ENCODE data around the gene BBOX1.
A peak's percentile ranks its signal among the peaks of the same experiment; 100 is the strongest.
"Not testable (repeated sequence)": the region's sequence is repeated elsewhere in the genome, so short reads cannot be mapped to it uniquely, and the experiment has no call there.

The BBOX1 gene

DNA sequence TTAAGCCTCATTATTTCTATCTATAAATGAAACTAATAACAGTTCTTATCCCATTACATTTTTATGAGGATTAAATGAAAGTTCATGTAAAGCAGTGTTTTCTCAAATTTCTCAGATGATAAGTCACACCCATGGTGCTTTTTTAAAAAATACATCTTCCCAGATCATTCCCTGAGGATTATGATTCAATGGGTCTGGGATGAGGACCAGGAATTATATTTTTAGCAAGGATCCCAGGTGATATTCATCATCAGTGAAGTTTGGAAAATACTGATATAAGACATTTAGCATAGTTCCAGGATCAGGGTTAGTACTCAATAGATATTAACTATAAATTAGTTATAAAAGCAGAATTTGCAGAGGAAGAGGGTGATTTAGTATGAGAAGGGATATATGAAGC lies 89.1 kb downstream of the BBOX1 start:
- TF ChIP-seq CTCF (conservative IDR thresholded peaks at IDR 0.05), result no peak
- peak overlapping the region; percentile 13; the same call in 1 of the 2 replicates for H3K27ac ChIP-seq

DNA sequence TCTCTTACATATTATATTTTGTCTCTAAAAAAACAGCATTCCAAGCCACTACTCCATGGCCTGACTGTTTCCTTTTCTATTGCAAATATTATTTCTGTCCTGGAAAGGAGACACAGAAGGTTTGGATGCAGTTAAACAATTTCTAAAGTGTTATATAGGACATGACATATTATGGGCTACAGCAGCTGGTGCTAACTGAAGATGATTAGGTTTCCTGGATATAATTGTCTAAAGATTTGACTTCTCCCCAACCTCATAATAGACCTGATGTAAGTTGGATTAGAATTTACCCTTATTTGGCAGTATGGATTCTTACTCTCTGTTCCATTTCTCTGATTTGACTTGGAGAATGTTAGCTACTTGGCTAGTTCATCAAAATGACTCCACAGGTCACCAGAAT lies 90.2 kb downstream of the BBOX1 start:
- no peak for TF ChIP-seq CTCF (conservative IDR thresholded peaks at IDR 0.05)
- H3K27ac ChIP-seq, result no peak overlapping the region

DNA sequence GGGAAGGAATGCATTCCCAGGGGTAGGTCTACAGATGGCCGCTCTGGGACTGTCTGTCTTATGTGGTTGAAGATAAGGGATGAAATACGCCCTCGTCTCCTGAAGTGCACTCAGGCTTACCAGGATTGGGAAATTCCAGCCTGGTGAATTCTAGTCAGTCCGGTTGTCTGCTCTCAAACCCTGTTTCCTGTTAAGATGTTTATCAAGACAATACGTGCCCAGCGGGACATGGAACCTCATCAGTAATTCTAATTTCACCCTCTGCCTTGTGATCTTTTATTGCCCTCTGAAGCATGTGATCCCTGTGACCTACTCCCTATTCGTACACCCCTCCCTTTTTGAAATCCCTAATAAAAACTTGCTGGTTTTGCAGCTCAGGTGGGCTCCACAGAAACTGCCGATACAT lies 95.3 kb downstream of the BBOX1 start:
- H3K27ac ChIP-seq, result not testable (repeated sequence)

- TF ChIP-seq CTCF (conservative IDR thresholded peaks at IDR 0.05), result no peak
Observed at GRCh38 chr11:27138716-27139115, 98.1 kb downstream of the BBOX1 start.

GRCh38 chr11:27139742-27140367 lies 99.2 kb downstream of the BBOX1 start:
- H3K27ac ChIP-seq, result no peak overlapping the region
- no peak for TF ChIP-seq CTCF (conservative IDR thresholded peaks at IDR 0.05)

More at GRCh38 chr11:27138716-27139115, 98.1 kb downstream of the BBOX1 start:
- H3K27ac ChIP-seq, result no peak overlapping the region

DNA sequence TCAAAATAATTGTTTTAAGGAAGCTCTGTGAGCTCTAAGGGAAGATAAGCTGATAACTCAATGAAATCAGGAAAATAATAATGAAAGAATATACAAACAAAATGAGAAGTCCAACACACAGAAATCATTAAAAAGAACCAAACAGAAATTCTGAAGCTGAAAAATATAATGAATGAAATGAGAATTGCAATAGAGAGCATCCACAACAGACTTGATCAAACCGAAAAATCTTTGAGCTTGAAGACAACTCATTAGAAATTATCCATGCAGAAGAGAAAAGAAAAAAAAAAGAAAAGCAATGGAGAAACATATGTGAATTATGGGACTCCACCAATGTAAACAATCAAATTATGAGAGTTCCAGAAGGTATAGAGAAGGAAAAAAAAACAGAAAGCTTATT lies 101.0 kb downstream of the BBOX1 start:
- TF ChIP-seq CTCF (conservative IDR thresholded peaks at IDR 0.05), result no peak

DNA sequence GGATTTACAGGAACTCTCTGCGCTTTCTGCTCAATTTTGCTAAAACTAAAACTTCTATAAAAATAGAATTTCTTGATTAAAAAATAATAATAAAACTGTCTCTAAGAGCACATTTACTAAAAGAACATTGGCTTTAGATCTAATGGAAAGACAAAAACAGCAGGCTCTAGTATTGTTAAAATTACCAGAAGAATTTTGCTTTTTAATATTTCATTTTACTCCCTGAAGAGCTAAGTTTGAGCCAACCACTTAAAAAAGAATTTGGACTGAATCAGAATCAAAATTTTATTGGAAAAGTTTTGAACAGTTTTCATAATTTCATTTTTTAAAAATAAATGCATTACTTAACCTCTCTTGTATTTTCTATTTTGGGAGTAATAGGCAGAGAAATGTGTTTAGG lies 107.3 kb downstream of the BBOX1 start:
- no peak for TF ChIP-seq CTCF (conservative IDR thresholded peaks at IDR 0.05)

More for the DNA sequence above, 101.0 kb downstream of the BBOX1 start:
- H3K27ac ChIP-seq, result no peak overlapping the region

GRCh38 chr11:27148506-27148905 lies 107.9 kb downstream of the BBOX1 start:
- no peak for TF ChIP-seq CTCF (conservative IDR thresholded peaks at IDR 0.05)
- H3K27ac ChIP-seq, result no peak overlapping the region

More for the DNA sequence above, 107.3 kb downstream of the BBOX1 start:
- no peak overlapping the region for H3K27ac ChIP-seq
